Dermis microvascular lymphatic vessel endothelial cell (primary cell): ENCODE data around the gene EPHB2. TPM values are rescaled to one million over a fixed set of nuclear protein-coding genes. Genes with fewer than 3 reads are reported as not detected.

Experiments used
- DNase-seq, 2 donors: peaks; one replicate each; pipeline versions ENCODE4 v3.0.0 to v3.0.0-alpha.2; 2010; ENCODE audit warnings: low read depth in 2 of 2
- total RNA-seq: library from RNA; depleted of rRNA; stranded (reverse); fragments of >200 nt; gene quantifications from 2 replicates; pipeline ENCODE4 v1.2.1, GENCODE V29; 2014

The EPHB2 gene
- total RNA-seq, 1 donor from 2014 or later = 26.6 TPM

GRCh38 chr1:22854688-22855565, 144.3 kb downstream of the EPHB2 start:
- no peak for DNase-seq

- no peak for DNase-seq
Observed at GRCh38 chr1:22855668-22856606, 145.3 kb downstream of the EPHB2 start.

DNA sequence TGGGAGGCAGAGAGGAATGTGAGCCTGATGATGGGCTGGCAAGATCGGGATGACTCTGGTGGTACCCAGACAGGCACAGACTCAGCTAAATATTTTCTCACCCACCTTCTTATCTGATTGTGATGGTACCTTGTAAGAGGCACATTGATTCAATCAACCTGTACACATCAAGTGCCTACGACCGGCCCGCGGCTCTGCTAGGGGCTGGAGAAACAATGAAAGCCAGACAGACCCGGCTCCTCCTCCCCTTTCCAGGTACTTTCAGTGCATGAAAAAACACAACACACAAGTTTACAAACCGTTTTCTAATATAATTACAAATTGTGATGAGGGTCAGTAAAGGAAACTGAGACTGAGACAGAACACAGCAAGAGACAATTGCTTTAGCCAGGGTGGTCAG, 147.0 kb downstream of the EPHB2 start:
- DNase-seq = no peak

GRCh38 chr1:22860414-22860800, 149.8 kb downstream of the EPHB2 start:
- no peak for DNase-seq

DNA sequence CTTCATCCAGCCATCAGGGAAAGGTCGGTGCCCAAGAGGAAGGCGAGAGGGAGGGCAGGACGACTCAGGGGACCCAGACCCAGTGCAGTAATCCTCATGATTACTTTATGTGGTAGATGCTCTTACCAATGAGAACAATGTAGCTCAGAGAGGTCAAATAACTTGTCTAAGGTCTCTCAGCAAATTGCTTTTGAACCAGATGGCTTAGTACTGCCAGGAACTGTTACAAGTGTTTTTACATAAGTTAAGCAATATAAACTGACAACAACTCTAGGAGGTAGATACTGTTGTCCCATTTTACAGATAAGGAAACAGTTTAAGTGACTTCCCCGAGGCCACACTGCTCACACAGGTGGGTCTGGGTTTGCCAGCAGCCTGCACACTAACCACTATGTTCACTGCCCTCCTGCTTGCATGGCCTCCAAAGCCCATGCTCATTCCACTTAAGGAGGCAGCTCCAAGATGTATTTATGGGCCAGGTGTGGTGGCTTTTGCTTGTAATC, 150.3 kb downstream of the EPHB2 start:
- DNase-seq = no peak

DNA sequence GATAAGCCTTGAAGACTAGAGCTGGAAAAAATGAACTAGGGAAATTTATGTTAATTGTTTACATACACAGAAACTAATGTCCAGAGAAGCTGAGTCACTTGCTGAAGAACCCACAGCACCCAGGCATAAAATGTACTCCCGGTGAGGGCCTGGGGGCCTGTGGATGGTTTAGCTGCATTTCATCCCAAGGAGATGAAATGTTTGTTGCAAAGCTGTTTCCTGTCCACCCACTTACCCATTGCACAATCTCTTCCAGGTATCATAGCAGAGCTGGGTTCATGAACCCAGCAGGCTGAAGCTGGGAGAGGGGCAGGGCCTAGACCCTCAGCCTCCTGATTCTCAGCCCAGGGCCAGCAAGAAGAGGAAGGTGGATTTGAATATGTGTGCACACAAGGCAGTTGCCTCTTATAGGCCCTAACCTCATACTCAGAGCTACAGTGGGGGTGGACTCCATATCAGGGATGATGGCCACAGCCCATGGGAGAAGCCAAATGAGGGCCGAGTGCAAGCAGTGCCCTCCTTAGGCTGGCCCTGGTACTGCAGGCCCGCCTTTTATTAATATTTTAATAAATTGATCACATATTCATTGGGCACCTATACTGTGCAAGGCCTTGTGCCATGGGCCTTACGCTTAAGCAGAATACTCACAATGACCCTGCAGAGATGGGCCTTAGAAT, 151.3 kb downstream of the EPHB2 start:
- peak; percentile 32 to 62 for DNase-seq

GRCh38 chr1:22862752-22863151, 152.1 kb downstream of the EPHB2 start:
- DNase-seq = no peak

DNA sequence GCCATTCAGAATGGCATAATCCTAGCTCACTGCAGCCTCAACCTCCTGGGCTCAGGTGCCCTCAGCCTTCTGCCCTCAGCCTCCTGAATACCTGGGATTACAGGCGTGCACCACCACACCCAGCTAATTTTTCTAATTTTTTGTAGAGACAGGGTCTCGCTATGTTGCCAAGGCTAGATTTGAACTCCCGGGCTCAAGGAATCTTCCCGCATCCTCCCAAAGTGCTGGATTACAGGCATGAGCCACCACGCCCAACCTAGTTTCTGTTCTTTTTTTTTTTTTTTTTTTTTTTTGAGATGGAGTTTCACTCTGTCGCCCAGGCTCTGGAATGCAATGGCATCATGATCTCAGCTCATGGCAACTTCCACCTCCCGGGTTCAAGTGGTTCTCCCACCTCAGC, 153.1 kb downstream of the EPHB2 start:
- DNase-seq = no peak

DNA sequence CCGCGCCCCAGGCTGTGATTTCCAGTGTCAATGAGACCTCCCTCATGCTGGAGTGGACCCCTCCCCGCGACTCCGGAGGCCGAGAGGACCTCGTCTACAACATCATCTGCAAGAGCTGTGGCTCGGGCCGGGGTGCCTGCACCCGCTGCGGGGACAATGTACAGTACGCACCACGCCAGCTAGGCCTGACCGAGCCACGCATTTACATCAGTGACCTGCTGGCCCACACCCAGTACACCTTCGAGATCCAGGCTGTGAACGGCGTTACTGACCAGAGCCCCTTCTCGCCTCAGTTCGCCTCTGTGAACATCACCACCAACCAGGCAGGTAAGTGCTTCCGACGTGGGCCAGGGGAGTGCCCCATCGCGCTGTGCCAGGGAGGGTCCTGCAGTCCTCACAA, 154.2 kb downstream of the EPHB2 start:
- DNase-seq = no peak

GRCh38 chr1:22865736-22866135, 155.1 kb downstream of the EPHB2 start:
- no peak for DNase-seq

- DNase-seq = no peak
Observed at GRCh38 chr1:22866868-22867267, 156.2 kb downstream of the EPHB2 start.

DNA sequence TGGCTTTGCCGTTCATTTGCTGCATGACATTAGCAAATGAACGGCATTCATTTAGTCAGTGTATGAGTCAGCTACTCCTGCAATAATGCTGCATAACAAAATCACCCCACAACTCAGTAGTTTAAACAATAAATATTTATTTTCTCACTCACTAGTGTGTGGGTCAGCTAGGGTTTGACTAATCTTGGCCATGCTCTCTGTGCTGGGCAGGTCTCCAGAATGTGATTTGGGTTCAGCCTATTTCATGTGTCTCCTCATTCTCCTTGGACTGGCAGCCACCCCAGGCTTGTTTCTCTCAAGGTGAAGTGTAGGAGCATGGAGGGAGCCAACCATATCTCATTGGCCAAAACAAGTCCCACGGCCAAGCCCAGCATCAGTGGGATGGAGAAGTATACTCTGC, 157.7 kb downstream of the EPHB2 start:
- no peak for DNase-seq

DNA sequence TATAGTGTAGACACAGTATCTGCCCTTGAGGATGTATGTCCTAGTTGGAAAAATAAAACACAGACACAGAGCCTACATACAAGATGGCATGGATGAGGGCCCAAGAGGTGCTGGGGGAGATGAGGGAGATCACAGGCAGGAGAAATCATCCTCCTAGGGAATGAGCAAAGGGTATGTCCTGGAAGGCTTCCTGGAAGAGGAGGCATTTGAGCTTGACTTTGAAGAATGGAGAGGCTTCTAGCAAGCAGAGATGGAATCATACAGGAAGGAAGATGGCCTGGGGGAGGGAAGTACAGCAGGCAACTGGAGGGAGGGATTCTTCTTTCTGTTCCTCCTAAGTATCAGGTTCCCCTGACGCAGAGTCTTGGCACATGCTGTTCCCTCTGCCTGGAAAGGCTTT, 158.7 kb downstream of the EPHB2 start:
- DNase-seq = no peak

DNA sequence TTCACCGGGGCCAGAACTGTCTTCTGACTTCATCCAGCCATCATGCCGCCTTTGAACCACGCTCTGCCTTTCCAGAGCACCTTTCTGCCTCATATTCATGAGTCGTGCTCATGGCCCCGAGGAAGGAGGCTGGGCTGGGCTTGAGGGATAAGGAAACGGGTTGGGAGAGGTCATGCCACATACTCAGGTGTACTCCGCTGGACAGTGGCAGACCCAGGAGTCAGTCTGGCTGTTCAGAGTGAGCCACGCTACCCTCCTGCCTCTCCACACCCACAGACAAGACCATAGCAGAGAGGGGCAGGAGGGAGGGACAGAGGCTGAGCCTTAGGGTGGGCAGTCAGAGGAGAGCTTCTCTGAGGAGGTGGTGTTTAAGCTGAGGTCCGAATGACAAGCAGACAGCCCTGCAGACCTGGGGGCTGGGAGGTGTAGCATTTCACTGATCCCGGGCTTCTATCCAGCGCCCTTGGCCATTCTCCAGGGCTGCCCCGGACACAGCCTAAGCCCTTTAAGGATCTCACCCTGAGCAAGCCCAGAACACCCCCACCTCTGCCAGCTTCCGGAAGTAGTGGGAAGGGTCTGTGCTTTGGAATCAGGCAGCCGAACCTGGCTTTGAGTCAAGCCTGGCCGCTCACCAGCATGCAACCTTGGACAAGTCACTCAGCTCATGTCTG, 159.7 kb downstream of the EPHB2 start:
- DNase-seq = peak in 1 of 2 donors; percentile 16

- no peak for DNase-seq
Observed at GRCh38 chr1:22872981-22873664, 162.5 kb downstream of the EPHB2 start.

DNA sequence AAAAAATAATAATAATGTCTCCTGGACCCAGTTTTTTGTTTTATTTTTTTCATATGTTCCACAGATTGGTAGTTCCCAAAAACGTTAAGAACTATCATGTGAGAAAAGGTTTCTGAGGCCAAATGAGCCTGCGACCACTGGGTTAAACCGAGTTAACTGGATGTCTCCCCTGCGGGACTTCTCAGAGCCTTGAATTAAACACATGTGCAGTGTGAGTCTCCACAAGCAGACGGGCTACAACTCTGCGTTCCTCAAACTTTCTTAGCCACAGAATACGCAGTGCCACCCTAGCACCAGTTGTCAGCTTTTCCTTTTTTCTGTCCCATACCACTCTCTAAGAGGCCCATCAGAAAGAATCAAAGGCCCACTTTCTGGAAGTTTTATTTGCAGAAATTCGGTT, 164.1 kb downstream of the EPHB2 start:
- DNase-seq = no peak

- no peak for DNase-seq
Observed at GRCh38 chr1:22875241-22875640, 164.6 kb downstream of the EPHB2 start.

DNA sequence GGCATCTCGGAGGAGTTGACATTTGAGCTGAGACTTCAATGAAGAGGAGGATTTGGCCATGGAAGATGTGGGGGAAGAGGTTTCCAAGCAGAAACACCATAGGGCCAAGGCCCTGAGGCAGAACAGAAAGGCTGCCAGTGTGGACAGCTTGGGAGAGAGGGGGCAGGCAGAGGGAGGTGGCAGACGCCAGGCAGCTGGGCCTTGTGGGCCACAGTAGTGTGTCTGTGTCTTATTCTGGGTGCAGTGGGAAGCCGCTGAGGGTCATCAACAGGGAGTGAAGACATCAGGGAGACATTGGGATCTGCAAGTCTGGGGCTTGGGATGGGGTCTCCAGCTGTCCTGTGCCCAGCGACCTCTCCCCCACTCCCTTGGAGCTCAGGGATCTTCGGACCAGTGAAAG, 165.2 kb downstream of the EPHB2 start:
- no peak for DNase-seq

DNA sequence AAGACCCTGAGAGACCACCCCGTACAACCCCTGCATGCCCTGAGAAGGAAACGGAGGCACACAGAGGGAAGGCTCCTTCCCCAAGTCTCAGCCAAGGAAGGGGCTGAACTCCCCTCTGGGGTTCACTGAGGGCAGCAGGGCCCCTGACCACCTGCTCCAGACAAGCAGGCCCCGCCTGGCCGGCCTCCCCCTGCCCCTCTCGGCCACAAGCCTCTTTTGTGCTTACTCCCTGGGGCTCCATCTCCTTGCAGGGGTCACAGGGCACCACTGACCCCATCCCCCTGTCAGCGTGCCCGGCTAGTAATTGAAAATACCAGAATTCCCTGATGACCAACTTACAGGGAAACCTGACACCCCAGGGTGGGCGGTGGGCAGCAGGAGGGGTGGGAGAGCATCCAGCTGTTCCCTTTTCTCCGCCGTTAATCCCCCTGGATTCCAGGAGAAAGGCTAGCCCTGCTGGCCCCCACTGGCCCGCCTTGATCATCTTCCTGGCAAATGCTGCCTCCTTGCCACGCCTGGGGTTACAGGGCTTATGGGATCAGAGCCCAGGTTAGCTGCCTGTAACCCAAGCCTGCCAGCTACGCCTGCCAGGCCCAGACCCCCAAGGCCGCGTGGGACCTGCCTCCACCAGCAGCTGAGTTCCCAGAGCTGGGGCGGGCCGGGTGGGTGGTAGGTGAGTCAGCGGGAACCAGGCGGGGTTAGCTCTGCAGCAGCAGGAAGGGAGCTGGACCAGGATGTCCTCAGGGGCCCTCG, 165.9 kb downstream of the EPHB2 start:
- peak in 1 of 2 donors; percentile 86 for DNase-seq
